ENCODE data around the gene UIMC1. TPM values are rescaled to one million over a fixed set of nuclear protein-coding genes. Genes with fewer than 3 reads are reported as not detected.

The UIMC1 gene
- total RNA-seq, 1 experiment from 2014 or later, result 38.4 TPM

GRCh38 chr5:177023303-177023664, 16.7 kb upstream of the UIMC1 start:
- Histone ChIP-seq H3K4me1 (ENCODE audit: control insufficient read depth in 1 of 2, insufficient read depth in 2 of 2, low read length in 2 of 2) (peaks cover 7 to 18% of the 10 kb centered on the region in 2 experiments; a peak in 3 of 4 replicates), H3K9me2 (ENCODE audit: insufficient read depth) (no peaks in the 10 kb centered on the region), H2AFZ (ENCODE audit: low read depth, low read length, poor library complexity, severe bottlenecking) (no peak overlapping the region), H3K9me3 (ENCODE audit: control insufficient read depth in 1 of 2, insufficient read depth in 1 of 2, low read depth in 1 of 2, low read length in 2 of 2) (no peaks in the 10 kb centered on the region), H3K27me3 (ENCODE audit: insufficient read depth, low read length) (no peaks in the 10 kb centered on the region), H3K27ac (ENCODE audit: low read depth, low read length) (peak overlapping the region; percentile 88), H3K36me3 (ENCODE audit: control insufficient read depth in 1 of 2, insufficient read depth in 2 of 2, low read length in 2 of 2) (peaks cover 0 to 7% of the 10 kb centered on the region in 2 experiments; a peak in 1 of 4 replicates), H4K20me1 (ENCODE audit: insufficient read depth) (no peaks in the 10 kb centered on the region), H3K79me2 (ENCODE audit: insufficient read depth, low read length) (peaks cover 56% of the 10 kb centered on the region), H3K4me2 (ENCODE audit: low read length) (peak overlapping the region; percentile 99), H3K9ac (ENCODE audit: low read length) (peak overlapping the region; percentile 89), H3K4me3 (replicated peaks in 1 of 2; ENCODE audit: low read depth in 1 of 2, low read length in 2 of 2) (peak overlapping the region; percentile 61 to 84)
- ChIA-PET POLR2A (interaction anchor here (0.6 to 1.7 kb wide), 2 partner anchors 21 to 27 kb away, joined by 3 to 6 read pairs; no protein-coding TSS in a partner anchor), RAD21 (ENCODE audit: low non-redundant PET in 1 of 2, low total read pairs in 2 of 2, uncharacterized antibody in 2 of 2, unreplicated experiment in 2 of 2) (interaction anchor here in 1 of 2 experiments (0.6 kb wide), 1 partner anchor 376 kb away, joined by 3 read pairs; the partner anchor contains the start of gene TSPAN17), CTCF (interaction anchor here (0.7 kb wide), 1 partner anchor 18 kb away, joined by 3 read pairs; no protein-coding TSS in a partner anchor)
- BruUV-seq (replicated peaks), result no TSS peak
- intact Hi-C loops (cut with micrococcal nuclease), result no loop called here
- ATAC-seq (peak; percentile 12), DNase-seq (ENCODE audit: low read depth, low spot score) (no peak)
- TF ChIP-seq CTCF (IDR thresholded peaks at IDR 0.05 in 2 of 3, conservative IDR thresholded peaks at IDR 0.05 in 1 of 3; ENCODE audit: borderline replicate concordance in 1 of 3, insufficient read depth in 1 of 3, low read depth in 2 of 3, low read length in 2 of 3) (no peak), EGR1 (IDR thresholded peaks at IDR 0.05; ENCODE audit: low read depth) (no peak), ATF3 (IDR thresholded peaks at IDR 0.05) (no peak), POLR2AphosphoS5 (IDR thresholded peaks at IDR 0.05; ENCODE audit: low read depth, low read length) (no peak), SRF (IDR thresholded peaks at IDR 0.05; ENCODE audit: low read depth) (no peak), JUND (IDR thresholded peaks at IDR 0.05) (no peak), ZBTB33 (IDR thresholded peaks at IDR 0.05; ENCODE audit: extremely low read depth, insufficient replicate concordance, low read length) (no peak), CEBPB (IDR thresholded peaks at IDR 0.05; ENCODE audit: low read depth) (no peak), YY1 (IDR thresholded peaks at IDR 0.05; ENCODE audit: extremely low read depth, insufficient replicate concordance, low read depth, low read length) (no peak), TCF7L2 (IDR thresholded peaks at IDR 0.05; ENCODE audit: borderline replicate concordance, extremely low read depth, insufficient read depth, insufficient read length) (no peak), EZH2 (IDR thresholded peaks at IDR 0.05) (no peak), ELF1 (IDR thresholded peaks at IDR 0.05; ENCODE audit: borderline replicate concordance, low read depth) (no peak)
- TF ChIP-seq, protein P1, sequence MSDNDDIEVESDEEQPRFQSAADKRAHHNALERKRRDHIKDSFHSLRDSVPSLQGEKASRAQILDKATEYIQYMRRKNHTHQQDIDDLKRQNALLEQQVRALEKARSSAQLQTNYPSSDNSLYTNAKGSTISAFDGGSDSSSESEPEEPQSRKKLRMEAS (IDR thresholded peaks at IDR 0.05), result no peak

Measured in HCT116 (cell line).